AG04450 (cell line): ENCODE results near the gene LAMTOR4. TPM values are rescaled to one million over a fixed set of nuclear protein-coding genes. Genes with fewer than 3 reads are reported as not detected.
A peak's percentile ranks its signal among the peaks of the same experiment; 100 is the strongest.

Experiments used
- CTCF ChIA-PET: fragments of 300-600, 350-600 bp; formaldehyde crosslinking; extraction: SDS; loops from one replicate; lab custom pipeline; 2022; ENCODE audit warnings: antibody characterized with exemption, inconsistent platforms; lab: Charles Lee
- POLR2A ChIA-PET: fragments of 350-600 bp; formaldehyde crosslinking; extraction: SDS; loops from one replicate; lab custom pipeline; 2021; ENCODE audit warnings: antibody characterized with exemption, inconsistent platforms; lab: Yijun Ruan, JAX
- DNase-seq: peaks from one replicate; pipeline ENCODE4 v3.0.0-alpha.2; 2011; ENCODE audit warnings: low read depth, low spot score
- H3K27ac ChIP-seq: one replicate; pipeline ENCODE4 v1.5.1; 2012; ENCODE audit warnings: low read depth, low read length, control low read depth
- H3K27me3 ChIP-seq: one replicate; pipeline ENCODE4 v1.6.0; 2012; ENCODE audit warnings: low read length; ENCODE audit not compliant: control insufficient read depth, insufficient read depth
- H3K4me3 ChIP-seq: 2 replicates; pipeline ENCODE4 v1.5.1; 2011; ENCODE audit warnings: mild to moderate bottlenecking, low read depth, low read length, control low read depth
- H3K9me3 ChIP-seq: 2 replicates; pipeline ENCODE4 v1.5.1; 2012; ENCODE audit warnings: low read length; ENCODE audit not compliant: control insufficient read depth, insufficient read depth
- polyA plus RNA-seq: library from polyadenylated mRNA; depleted of rRNA; stranded (reverse); fragments of >200 nt; gene quantifications from 2 replicates; pipeline ENCODE4 v1.2.3, GENCODE V29; 2011
- TF ChIP-seq, protein P1 (sequence below): IDR thresholded peaks from 2 replicates; pipeline ENCODE4 v1.5.1; 2011; ENCODE audit warnings: low read depth, low read length, control low read depth, inconsistent platforms

The LAMTOR4 gene
- polyA plus RNA-seq, 1 experiment: 122 TPM

DNA sequence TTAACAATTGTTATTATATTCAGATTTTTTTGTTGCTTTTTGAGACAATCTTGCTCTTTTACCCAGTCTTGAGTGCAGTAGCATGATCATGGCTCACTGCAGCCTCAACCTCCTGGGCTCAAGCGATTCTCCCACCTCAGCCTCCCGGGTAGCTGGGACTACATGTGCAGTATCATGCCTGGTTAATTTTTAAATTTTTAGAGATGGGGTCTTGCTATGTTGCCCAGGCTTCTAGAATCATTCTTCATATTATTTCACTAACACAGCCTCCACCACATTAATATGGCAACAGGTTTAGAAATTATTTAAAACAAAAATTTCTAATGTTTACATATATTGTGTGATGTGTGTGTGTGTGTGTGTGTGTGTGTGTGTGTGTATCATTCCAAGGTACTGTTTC lies 1.4 kb upstream of the LAMTOR4 start:
- DNase-seq: no peak
- Histone ChIP-seq H3K9me3 (no peaks in the 10 kb centered on the region; the same call in 1 of the 2 replicates), H3K27me3 (no peaks in the 10 kb centered on the region), H3K4me3 (no peak overlapping the region), H3K27ac (no peak overlapping the region)
- ChIA-PET CTCF (interaction anchor here (0.7 to 3.2 kb wide), 2 partner anchors 15 to 199 kb away, joined by 5 to 32 read pairs; no protein-coding TSS in a partner anchor), POLR2A (no interaction called here)
- TF ChIP-seq, protein P1, sequence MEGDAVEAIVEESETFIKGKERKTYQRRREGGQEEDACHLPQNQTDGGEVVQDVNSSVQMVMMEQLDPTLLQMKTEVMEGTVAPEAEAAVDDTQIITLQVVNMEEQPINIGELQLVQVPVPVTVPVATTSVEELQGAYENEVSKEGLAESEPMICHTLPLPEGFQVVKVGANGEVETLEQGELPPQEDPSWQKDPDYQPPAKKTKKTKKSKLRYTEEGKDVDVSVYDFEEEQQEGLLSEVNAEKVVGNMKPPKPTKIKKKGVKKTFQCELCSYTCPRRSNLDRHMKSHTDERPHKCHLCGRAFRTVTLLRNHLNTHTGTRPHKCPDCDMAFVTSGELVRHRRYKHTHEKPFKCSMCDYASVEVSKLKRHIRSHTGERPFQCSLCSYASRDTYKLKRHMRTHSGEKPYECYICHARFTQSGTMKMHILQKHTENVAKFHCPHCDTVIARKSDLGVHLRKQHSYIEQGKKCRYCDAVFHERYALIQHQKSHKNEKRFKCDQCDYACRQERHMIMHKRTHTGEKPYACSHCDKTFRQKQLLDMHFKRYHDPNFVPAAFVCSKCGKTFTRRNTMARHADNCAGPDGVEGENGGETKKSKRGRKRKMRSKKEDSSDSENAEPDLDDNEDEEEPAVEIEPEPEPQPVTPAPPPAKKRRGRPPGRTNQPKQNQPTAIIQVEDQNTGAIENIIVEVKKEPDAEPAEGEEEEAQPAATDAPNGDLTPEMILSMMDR: no peak

DNA sequence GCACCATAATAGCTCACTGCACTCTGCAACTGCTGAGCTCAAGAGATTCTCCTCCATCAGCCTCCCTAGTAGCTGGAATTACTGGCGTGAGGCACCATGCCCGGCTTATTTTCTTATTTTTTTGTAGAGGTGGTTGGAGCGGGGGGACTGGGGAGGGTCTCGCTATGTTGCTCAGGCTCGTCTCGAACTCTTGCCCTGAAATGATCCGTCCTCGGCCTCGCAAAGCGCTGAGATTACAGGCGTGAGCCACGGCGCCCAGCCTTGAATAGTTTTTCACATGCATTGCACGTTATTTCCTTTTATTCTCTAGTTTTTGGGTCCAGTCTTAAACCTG lies 526 bp upstream of the LAMTOR4 start:
- H3K27ac ChIP-seq: no peak overlapping the region
- POLR2A ChIA-PET: interaction anchor here (0.6 to 1.6 kb wide), 6 partner anchors 9 to 282 kb away, joined by 3 to 9 read pairs (median 7); partner anchors contain the start of genes GAL3ST4, GPC2, MEPCE and ZCWPW1

DNA sequence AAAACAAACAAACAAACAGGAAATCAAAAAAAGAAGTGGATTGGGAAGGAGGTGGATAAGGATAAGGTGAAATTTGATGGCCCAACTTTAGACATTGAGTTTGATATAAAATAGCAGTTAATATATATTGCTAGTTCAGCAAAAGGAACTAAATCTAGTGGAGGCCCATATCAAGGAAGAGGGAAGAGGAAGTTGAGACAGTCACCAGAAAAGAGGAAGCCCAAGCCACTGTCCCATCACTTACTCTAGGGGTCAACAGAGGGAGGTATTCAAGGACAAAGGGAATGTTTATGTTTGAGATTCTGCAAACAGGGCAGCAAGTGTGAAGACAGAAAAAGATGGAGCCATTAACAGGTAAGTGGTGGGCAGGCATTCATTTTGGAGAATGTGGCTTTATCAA lies 3.7 kb downstream of the LAMTOR4 start:
- no peak overlapping the region for H3K27ac ChIP-seq
- TF ChIP-seq, protein P1: no peak
- H3K27me3 ChIP-seq: no peaks in the 10 kb centered on the region
- ChIA-PET POLR2A (no interaction called here), CTCF (no interaction called here)
- no peak overlapping the region for H3K4me3 ChIP-seq
- no peaks in the 10 kb centered on the region; the same call in 1 of the 2 replicates for H3K9me3 ChIP-seq
- DNase-seq: no peak

More for the DNA sequence above, 526 bp upstream of the LAMTOR4 start:
- DNase-seq: no peak
- peak overlapping the region; percentile 43 for H3K4me3 ChIP-seq
- H3K9me3 ChIP-seq: no peaks in the 10 kb centered on the region; the same call in 1 of the 2 replicates
- TF ChIP-seq, protein P1: no peak
- CTCF ChIA-PET: interaction anchor here (0.6 to 3.2 kb wide), 4 partner anchors 15 to 333 kb away, joined by 3 to 32 read pairs (median 4); no protein-coding TSS in a partner anchor
- no peaks in the 10 kb centered on the region for H3K27me3 ChIP-seq

DNA sequence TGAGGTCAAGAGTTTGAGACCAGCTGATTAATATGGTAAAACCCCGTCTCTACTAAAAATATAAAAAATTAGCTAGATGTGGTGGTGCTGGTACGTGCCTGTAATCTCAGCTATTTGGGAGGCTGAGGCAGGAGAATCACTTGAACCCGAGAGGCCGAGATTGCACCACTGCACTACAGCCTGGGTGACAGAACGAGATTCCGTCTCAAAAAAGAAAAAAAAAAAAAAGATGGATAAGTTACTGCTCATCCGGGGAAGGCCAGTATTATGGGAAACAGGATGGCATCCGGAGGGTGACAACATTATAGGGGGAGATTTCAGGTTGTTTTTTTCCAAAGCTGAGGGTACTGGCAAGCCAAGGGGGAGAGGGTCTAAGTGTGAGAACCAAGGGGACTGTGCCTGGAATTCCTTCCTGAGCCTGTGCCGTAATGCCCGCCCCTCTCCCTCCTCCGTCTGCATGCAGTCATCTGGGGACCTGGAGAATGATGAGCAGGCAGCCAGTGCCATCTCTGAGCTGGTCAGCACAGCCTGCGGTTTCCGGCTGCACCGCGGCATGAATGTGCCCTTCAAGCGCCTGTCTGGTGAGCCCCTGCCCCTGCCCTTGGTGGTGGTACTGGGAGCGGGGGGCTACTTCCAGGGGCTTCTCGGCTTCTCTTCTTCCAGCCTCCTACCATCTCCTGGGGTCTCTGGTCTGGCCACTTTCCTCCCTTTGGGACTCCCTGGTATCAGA lies 4.4 kb downstream of the LAMTOR4 start:
- H3K27me3 ChIP-seq: no peaks in the 10 kb centered on the region
- ChIA-PET CTCF (no interaction called here), POLR2A (no interaction called here)
- TF ChIP-seq, protein P1: no peak
- H3K4me3 ChIP-seq: no peak overlapping the region
- no peak overlapping the region for H3K27ac ChIP-seq
- H3K9me3 ChIP-seq: no peaks in the 10 kb centered on the region
- DNase-seq: no peak
